GM12872 (cell line): ENCODE data around the gene ZNF641.

ENCODE experiments used
- CTCF ChIP-seq: IDR thresholded peaks from 3 replicates; pipeline ENCODE4 v1.5.1; 2011; ENCODE audit warnings: low read depth, mild to moderate bottlenecking, low read length, moderate library complexity; ENCODE audit not compliant: insufficient read depth

Gene ZNF641

GRCh38 chr12:48377646-48378045 lies 26.9 kb upstream of the ZNF641 start:
- TF ChIP-seq CTCF = no peak

GRCh38 chr12:48374164-48374563 lies 23.4 kb upstream of the ZNF641 start:
- TF ChIP-seq CTCF = no peak

- TF ChIP-seq CTCF = no peak
Observed at GRCh38 chr12:48366131-48366530, 15.4 kb upstream of the ZNF641 start.

GRCh38 chr12:48361664-48362339 lies 11.1 kb upstream of the ZNF641 start:
- TF ChIP-seq CTCF = no peak

GRCh38 chr12:48358937-48359513 lies 8.3 kb upstream of the ZNF641 start:
- no peak for TF ChIP-seq CTCF

- TF ChIP-seq CTCF = no peak
Observed at GRCh38 chr12:48356041-48356768, 5.5 kb upstream of the ZNF641 start.

- no peak for TF ChIP-seq CTCF
Observed at GRCh38 chr12:48352157-48352760, 1.5 kb upstream of the ZNF641 start.
